HG02970 (cell line): ENCODE data around the gene RAP1GAP2.
"Not testable (repeated sequence)": the region's sequence is repeated elsewhere in the genome, so short reads cannot be mapped to it uniquely, and the experiment has no call there.

Experiments
- ATAC-seq: cut with Tn5 transposase; IDR thresholded peaks from one replicate; pipeline ENCODE4 v1.9.1; 2021; ENCODE audit warnings: mild to moderate bottlenecking, moderate library complexity, moderate number of reproducible peaks; ENCODE audit not compliant: unreplicated experiment, low FRiP score

Gene RAP1GAP2

GRCh38 chr17:2785376-2785775, 10.9 kb upstream of the RAP1GAP2 start:
- not testable (repeated sequence) for ATAC-seq

- ATAC-seq, result no peak
These were observed 9.9 kb upstream of the RAP1GAP2 start for GRCh38 chr17:2786176-2786881.

- no peak for ATAC-seq
These were observed 6.5 kb upstream of the RAP1GAP2 start for GRCh38 chr17:2789700-2790099.

- no peak for ATAC-seq
These were observed 3.7 kb upstream of the RAP1GAP2 start for GRCh38 chr17:2792366-2793169.

GRCh38 chr17:2794111-2794803, 2.0 kb upstream of the RAP1GAP2 start:
- no peak for ATAC-seq

GRCh38 chr17:2795441-2796163, 636 bp upstream of the RAP1GAP2 start:
- no peak for ATAC-seq

GRCh38 chr17:2797226-2797625, 988 bp downstream of the RAP1GAP2 start:
- ATAC-seq, result no peak

GRCh38 chr17:2797637-2798036, 1.4 kb downstream of the RAP1GAP2 start:
- ATAC-seq, result no peak

- no peak for ATAC-seq
These were observed 1.9 kb downstream of the RAP1GAP2 start for GRCh38 chr17:2798188-2798587.

- no peak for ATAC-seq
These were observed 2.4 kb downstream of the RAP1GAP2 start for GRCh38 chr17:2798678-2799077.

- ATAC-seq, result no peak
These were observed 3.4 kb downstream of the RAP1GAP2 start for GRCh38 chr17:2799653-2800052.

GRCh38 chr17:2800367-2800766, 4.1 kb downstream of the RAP1GAP2 start:
- no peak for ATAC-seq

GRCh38 chr17:2801841-2802240, 5.6 kb downstream of the RAP1GAP2 start:
- ATAC-seq, result no peak

GRCh38 chr17:2802574-2802973, 6.3 kb downstream of the RAP1GAP2 start:
- no peak for ATAC-seq

- ATAC-seq, result no peak
These were observed 7.1 kb downstream of the RAP1GAP2 start for GRCh38 chr17:2803386-2803785.

- no peak for ATAC-seq
These were observed 7.7 kb downstream of the RAP1GAP2 start for GRCh38 chr17:2803971-2804370.

- ATAC-seq, result no peak
These were observed 8.7 kb downstream of the RAP1GAP2 start for GRCh38 chr17:2804912-2805311.

- no peak for ATAC-seq
These were observed 9.7 kb downstream of the RAP1GAP2 start for GRCh38 chr17:2805961-2806360.

GRCh38 chr17:2808367-2809335, 12.4 kb downstream of the RAP1GAP2 start:
- ATAC-seq, result no peak

- no peak for ATAC-seq
These were observed 13.1 kb downstream of the RAP1GAP2 start for GRCh38 chr17:2809337-2809736.
